Ureter (tissue), 1 donor: Measurements from ENCODE around the gene THBS3. TPM values are rescaled to one million over a fixed set of nuclear protein-coding genes. Genes with fewer than 3 reads are reported as not detected.
"Not testable (repeated sequence)": the region's sequence is repeated elsewhere in the genome, so short reads cannot be mapped to it uniquely, and the experiment has no call there.

ENCODE experiments used
- DNase-seq: peaks from one replicate; pipeline ENCODE4 v3.0.0-alpha.2; 2020; ENCODE audit warnings: low spot score
- total RNA-seq: library from RNA; stranded (reverse); gene quantifications from one replicate; pipeline ENCODE4 v1.2.4, GENCODE V29; 2023
- donor health status: DM: yes; HTN: yes; CAD: no.

THBS3 gene
- total RNA-seq, result 54.6 TPM

DNA sequence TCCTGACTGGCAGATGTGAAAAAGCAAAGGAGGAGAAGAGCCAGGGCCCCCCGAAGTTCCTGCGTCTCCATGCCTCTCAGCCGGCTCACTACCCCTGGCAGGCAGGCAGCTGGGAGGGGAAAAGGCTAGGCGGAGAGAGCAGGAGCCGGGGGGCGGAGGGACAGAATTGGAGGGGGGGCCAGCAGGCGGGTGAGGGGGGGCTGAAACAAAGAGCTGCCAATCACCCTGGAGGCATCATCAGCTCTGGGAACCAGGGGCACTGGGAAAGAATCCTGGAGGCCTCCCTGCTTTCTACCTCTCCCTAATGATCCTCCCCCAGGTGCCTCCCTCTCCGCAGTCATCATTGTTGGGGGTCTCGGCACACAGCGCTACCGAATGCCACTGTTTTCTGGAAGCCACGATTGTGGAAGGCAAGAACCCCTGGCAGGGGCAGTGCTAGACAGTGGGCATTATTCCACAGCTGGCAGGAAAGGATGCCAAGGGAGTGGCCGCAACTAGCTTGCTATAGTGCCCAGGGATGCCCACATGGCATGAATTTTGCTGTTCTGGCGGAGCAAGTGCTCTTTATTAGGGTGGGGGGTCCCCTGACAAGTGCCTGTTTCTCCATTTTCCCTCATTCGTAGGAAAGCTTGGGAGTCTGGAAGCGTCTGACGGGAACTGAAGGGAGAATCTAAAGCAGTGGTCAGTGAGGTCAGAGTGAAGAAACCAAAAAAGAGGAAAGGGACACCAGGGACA is at the start of gene THBS3:
Gene THBS3, minus strand, starts transcription at position 92 of the 735 bp plus-strand sequence. Its CDS starts 21 bp downstream, at position 71.
- DNase-seq, result peak; percentile 65

DNA sequence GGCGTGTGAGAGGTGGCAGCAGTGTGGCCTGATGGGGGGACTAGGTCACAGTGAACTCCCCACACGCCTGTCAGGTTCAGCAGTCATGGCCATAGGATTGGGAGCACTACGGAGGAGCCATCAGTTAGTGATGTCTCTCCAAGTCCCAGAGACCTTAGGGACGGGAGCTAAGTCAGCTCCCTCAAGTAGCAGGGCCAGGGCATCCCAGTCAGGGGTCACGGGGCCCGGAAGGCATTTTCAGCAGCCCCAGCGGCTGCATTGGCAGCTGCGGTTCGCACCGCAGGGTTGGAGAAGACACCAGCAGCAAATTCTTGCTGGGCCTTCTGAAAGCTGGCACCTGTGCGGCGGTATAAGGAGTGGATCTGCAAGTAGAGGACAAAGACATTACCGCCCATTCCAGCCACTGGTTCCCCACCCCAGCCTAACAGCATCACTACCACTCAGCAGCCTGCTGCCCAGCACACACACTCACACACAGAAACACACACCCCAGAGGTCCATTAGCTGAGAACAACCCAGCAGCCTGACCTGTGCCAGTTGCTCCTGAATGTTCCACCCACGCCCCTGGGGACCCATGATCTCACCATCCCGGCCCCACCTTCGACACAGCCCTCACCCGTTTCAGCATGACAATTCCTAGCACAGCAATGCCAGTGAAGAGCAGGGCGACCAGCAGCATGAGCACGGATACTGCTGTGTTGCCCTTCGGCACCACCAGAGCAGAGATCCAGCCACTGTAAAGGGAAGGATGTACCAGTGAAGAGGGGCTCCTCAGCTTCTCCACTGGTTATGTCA is 48.6 kb upstream of the THBS3 start:
- no peak for DNase-seq

GRCh38 chr1:155255243-155256007 is 47.7 kb upstream of the THBS3 start, which contains the start of gene ENTREP3:
Gene ENTREP3, minus strand, starts transcription at chr1:155255483. Its CDS starts 606 bp downstream, at chr1:155254877.
- DNase-seq, result peak; percentile 91

DNA sequence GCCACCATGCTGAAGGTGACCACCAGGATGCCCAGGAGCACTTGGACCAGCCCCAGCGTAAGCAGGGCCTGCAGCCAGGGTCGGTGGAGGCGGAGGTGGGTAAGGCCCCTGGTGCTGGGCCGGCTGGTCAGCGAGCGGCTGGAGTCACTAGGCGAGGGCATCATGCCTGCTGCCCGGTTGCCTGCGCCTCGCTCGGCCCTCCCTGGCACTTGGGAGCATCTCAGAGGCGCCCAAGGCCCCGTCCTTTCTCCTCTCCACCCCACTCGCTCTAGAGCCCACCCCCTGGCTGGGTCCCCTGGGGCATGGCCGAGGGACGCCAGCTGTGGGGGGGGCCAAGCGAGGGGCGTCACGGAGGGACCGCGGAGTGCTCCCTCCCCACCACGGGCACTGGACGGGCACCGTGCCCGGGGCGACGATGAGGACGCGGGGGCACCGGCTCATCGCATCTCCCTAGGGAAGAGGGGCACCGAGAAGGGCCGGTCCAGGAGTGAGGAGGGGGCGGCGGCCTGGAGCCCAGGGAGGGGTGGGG is 47.1 kb upstream of the THBS3 start:
- DNase-seq, result no peak

DNA sequence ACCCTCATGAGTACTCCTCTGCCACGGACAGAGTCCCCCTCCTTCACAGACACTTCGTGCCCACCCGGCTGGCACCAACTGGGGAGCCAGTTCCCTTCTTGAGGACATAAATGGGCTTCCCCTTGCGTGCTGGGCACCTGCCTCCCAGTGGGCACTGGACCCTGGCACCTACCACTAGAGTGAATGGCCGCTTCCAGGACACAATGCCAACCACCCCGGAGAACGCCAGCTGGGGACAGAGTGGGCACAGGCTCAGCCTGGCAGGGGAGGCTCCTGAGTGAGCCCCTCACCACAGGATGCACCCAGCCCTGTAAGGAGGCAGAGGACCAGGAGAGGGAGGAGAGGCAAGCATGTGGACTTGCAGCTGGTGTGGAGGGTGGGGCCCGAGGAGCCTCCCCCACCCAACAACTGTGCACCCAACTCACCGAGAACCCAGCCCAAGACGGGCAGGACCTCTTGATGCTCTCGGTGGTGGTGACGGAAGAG is 46.6 kb upstream of the THBS3 start:
- no peak for DNase-seq

GRCh38 chr1:155253797-155254196 is 46.1 kb upstream of the THBS3 start:
- DNase-seq, result no peak

GRCh38 chr1:155253208-155253607 is 45.5 kb upstream of the THBS3 start:
- DNase-seq, result no peak

DNA sequence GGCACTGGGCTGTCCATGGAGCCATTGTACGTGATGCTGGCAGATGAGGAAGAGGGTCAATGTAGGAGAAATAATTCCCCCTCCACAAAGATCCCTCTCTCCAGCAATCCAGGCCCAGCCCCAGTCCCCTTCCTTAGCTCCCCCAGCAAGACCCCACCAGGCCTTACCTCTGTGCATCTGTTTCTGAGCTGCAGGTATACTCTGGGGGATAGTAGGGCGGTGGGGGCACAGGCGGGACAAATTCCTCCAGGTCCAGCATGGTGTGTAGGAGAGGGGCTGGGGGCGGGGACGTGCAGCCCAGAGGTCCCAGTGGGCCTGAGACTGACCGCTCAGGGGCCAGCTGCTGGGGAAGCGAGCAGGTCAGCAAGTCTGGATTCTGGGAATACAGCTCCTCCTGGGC is 43.9 kb upstream of the THBS3 start:
- DNase-seq, result no peak

GRCh38 chr1:155250633-155251449 is 43.1 kb upstream of the THBS3 start:
- DNase-seq, result peak; percentile 93

DNA sequence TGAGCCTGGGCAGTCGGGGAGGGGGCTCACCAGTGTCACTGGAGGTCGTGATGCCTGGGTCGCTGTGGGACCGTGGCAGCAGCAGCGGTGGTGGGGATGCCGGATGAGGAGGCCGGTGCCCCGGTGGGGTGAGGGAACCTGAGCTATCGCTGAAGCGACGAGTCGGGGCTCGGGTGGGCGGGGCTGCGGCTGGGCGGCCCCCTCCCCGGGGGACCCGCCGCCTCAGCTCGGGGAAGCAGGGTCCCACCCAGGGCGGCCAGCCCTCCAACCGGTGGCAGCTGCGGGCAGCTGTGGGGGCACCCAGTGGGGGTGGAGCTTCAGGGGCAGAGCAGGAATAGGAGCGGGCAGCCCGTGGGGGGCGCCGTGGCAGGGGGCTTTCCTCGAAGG is 42.5 kb upstream of the THBS3 start:
- no peak for DNase-seq

DNA sequence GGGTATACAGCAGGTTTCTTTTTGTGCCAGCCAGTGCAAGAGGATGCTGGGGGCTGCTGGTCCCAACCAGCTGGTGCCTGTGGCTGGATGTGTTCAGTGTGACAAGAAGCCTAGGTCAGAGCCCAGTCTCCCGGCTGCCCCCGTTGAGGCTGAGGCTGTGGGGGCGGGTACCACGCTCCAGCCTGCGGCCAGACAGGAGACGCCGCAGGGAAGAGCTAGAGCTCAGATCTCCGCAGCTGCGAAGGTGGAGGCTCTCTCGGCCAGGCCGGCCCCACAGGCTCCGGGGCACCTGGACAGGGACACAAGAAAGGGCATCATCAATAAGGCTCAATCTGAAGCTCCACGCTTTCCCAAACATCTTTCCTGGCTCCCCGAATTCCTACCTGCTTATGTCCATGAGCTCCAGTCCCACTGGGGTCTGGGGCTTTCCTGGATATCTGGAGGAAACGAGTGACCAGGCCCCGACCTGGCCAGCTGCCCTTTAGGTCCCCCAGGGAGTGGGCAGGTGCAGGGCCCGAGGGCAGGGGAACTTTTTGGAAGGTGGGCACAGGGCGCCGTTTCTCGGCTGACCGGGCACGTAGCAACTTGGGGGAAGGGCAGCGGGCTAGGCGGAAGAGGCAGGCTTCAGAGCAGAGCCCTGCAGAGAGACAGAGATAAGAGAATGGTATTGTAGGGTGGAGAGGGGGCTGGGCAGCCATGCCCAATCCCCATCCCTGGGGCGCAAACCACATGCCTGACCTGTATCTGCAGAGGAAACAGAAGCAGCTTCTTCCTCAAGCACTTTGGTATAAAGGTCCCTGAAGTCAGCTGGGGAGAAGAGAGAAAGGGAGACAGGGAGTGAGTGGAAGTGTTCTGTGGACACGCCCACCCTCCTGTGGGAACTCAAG is 40.2 kb upstream of the THBS3 start:
- DNase-seq, result no peak

GRCh38 chr1:155246796-155247195 is 39.1 kb upstream of the THBS3 start:
- not testable (repeated sequence) for DNase-seq

GRCh38 chr1:155245163-155245524 is 37.4 kb upstream of the THBS3 start:
- DNase-seq, result no peak

DNA sequence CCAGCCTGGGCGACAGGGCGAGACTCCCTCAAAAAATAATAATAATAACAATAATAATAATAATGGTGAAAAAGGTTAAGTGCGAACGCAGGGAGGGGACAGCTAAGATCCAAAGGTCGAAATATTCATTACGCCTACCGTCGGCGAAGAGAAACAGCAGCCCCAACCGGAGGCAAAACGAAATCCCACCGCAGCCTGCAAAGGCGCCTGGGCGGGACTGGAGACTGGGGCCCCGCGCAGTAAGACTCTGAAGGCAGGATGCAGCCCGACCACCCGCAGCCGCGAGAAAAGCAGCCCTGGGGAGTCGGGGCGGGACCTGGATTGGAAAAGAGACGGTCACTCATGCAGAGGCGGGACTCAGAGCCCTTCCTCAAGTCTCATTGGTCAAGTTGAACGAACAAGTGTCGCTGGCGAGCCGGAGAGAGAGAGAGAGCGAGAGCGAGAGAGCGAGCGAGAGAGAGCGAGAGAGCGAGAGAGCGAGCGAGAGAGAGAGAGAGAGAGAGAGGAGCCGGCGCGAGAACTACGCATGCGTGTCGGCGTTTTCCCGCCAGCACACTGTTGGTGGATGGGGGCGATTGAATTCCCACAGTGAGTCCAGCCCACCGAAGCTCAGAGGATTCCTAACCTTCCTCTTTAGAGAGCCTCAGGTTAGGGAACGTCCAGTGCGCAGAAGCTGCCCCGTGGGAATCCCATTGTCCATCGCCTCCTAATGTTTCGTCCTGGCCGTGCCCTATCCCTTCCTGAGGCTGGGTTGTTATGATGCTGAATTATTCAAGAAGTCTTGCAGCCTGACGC is 36.9 kb upstream of the THBS3 start:
- DNase-seq, result peak; percentile 98

DNA sequence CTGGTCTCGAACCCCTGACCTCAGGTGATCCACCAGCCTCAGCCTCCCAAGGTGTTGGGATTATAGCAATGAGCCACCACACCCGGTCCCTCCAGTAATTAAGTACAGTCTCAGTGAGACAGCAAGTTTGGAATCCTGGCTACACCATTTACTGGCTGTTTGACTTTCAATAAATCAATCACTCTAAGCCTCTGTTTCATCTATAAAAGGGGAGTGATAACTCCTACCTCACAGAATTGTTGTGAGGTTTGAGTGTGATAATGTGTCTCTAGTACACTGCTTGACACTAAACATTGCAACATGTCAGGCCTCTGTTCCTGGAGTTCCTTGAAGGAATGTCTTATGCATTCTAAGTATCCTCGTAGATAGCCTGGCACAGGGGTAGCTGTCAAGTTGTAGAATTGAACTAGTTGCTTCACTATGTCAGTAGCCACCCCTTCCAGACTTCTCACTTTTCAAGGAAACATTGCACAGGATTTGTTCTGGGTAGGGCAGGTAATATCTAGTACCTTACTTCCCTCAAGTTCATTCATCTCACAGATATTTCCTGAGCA is 35.2 kb upstream of the THBS3 start:
- DNase-seq, result no peak

DNA sequence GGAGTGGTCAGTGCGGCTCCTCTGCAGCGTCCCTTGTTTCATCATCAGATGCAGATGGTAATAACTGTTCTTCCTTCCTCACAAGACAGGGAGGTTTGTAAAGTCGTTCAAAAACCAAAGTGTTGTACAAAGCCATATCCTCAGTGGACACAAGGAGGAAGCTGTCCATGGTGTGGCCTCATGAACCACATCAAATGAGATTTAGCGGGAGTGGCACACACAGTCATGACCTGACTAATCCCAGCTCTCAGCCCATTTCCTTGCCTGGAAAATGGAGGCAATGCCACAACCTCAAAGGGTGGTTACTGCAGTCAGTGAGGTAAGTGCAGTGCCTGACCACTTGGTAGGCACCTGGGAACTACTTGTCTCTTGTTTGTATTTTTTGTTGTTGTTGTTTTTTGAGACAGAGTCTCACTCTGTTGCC is 34.2 kb upstream of the THBS3 start:
- DNase-seq, result no peak

- peak; percentile 87 for DNase-seq
Measured at GRCh38 chr1:155241069-155241679, 33.5 kb upstream of the THBS3 start.

DNA sequence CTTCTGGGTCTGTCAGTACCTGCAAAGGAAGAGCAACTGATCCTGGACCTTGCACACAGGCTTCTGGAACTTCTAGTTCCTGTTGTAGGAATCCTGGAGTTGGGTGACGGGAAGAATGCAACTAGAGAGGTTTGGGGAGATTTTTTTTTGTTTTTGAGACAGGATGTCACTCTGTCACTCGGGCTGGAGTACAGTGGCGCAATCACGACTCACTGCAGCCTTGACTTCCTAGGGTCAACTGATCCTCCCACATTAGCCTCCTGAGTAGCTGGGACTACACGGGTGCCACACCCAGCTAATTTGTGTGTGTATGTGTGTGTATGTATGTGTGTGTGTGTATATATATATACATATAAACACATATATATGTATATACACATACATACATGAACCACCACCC is 28.8 kb upstream of the THBS3 start:
- no peak for DNase-seq
